ENCODE results near the gene TPD52L1. TPM values are rescaled to one million over a fixed set of nuclear protein-coding genes. Genes with fewer than 3 reads are reported as not detected.
"Not testable (repeated sequence)": the region's sequence is repeated elsewhere in the genome, so short reads cannot be mapped to it uniquely, and the experiment has no call there.

TPD52L1 gene, protein sequence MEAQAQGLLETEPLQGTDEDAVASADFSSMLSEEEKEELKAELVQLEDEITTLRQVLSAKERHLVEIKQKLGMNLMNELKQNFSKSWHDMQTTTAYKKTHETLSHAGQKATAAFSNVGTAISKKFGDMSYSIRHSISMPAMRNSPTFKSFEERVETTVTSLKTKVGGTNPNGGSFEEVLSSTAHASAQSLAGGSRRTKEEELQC
- polyA plus RNA-seq (2013, experiment 1 of 2; ENCODE audit: insufficient read length), result 54.9 TPM
- polyA plus RNA-seq (2013, experiment 2 of 2; ENCODE audit: insufficient read length), result 54.0 TPM

DNA sequence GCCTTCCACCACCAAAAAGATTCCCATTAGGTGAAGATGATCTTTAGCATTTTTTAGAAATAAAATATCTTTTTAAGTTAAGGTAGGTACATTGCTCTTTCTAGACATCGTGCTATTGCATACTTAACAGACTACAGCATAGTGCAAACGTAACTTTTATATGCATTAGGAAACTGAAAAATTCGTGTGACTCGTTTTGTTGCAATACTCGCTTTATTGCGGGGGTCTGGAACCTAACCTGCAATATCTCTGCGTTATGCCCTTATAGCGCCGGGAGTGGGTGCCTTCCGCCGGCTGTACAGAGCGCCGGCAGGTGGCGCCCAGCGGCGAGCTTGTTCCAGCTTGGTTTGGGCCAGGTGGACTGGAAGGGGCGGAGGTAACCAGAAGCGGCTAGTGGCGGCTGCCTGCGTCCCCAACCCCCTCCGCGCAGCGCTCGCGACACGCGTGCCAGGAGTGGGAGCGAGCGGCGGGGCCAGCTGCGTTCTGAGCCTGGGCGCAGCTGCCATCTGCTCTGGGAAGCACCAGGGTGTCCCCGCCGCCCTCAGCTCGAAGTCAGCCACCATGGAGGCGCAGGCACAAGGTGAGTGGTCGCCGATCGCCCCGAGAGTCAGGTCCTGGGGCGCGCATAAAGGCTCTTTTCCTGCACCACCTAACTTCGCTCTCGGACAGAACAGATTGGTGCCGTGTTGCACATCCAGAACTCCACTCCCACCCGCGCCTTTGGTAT, at the start of gene TPD52L1:
TPD52L1 (plus strand) TSS at position 383 of the 727 bp plus-strand sequence; CDS start at position 562, 179 bp downstream.
- peak; percentile 70 for DNase-seq

- peak; percentile 89 for DNase-seq
Observed at GRCh38 chr6:125104425-125104824, 49.1 kb upstream of the TPD52L1 start.

GRCh38 chr6:125107048-125107447, 46.5 kb upstream of the TPD52L1 start:
- no peak for DNase-seq

GRCh38 chr6:125107896-125108295, 45.7 kb upstream of the TPD52L1 start:
- DNase-seq, result no peak

GRCh38 chr6:125110056-125110455, 43.5 kb upstream of the TPD52L1 start:
- no peak for DNase-seq

- no peak for DNase-seq
Observed at GRCh38 chr6:125111219-125111983, 42.2 kb upstream of the TPD52L1 start.

GRCh38 chr6:125112934-125113333, 40.6 kb upstream of the TPD52L1 start:
- DNase-seq, result no peak

GRCh38 chr6:125114248-125114858, 39.2 kb upstream of the TPD52L1 start:
- peak; percentile 70 for DNase-seq

DNA sequence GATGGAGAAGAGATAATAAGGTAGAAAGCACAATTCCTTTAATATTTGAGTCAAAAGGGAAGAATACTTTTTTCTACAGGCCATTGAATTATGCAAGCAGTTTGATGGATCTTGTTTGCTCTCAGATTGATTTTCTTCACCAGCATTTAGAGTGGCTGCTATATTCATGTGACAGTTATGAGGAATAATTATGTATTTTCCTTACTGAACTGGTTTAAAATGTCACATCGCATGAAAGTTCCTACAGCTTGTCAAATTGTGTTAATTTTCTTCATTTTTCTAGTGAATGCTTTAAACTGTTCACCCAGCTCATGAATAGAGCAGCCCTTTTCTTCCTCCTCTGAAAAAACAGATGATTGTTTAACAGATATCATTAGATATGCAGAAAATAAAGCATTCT, 37.4 kb upstream of the TPD52L1 start:
- no peak for DNase-seq

DNA sequence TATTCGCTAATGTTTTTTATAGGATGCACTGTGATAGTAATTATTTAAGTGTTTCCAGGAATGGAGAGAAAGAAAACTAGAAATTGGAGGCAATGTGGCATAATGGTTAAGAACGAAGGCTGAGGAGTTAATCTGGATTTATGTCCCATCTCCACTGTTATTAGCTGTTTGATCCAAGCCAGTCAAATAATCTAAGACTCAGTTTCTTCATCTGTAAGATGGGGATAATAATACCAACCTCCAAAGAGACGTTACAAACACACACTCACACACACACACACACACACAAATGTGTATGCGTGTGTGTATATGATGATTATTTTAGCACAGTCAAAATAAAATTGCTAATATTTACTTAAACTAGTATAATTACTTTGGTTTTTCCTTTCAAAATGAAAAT, 36.9 kb upstream of the TPD52L1 start:
- no peak for DNase-seq

- no peak for DNase-seq
Observed at GRCh38 chr6:125117818-125118217, 35.8 kb upstream of the TPD52L1 start.

DNA sequence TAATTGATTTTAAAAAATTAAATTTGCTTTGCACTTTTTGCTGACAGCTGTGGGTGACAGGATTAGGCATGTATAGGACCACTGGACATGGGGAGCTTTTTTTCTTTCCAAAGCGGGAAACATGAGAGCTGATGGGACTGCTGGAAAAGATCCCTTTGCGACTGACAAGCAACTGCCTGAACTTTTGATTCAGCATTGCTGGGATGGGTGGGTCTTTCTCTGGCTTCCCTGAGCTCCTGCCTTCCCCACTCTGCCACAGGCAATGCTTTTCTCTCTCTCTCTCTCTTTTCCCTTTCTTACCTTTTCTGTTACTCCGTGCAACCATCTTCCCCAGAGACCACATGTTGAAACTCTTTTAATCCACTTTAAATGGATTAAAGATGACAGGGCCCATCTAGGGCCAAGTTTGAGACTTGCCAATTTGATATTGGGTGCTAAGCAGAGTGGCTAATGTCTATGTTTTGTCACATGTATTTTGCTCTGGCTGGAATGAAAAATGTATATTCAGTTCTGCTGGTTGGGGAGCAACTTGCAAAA, 33.5 kb upstream of the TPD52L1 start:
- no peak for DNase-seq

DNA sequence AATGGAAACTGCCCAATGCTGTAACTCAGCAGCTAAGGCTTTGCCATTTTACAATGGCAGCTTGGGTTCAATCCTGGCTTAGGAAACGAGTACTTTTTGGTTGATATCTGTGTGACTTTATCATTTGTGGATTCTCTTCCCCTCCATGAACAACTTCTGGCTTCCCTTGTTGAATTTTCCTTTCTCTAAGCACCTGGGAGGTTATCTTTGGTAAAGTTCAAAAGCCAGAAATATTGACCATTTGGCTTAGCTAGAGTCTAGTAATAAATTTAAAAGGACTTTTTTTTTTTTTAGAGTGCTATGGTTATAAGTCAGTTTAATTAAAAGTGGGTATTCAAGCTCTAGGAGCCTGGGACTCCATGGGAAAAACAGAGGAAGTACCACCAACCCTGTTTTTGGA, 31.7 kb upstream of the TPD52L1 start:
- DNase-seq, result no peak

DNA sequence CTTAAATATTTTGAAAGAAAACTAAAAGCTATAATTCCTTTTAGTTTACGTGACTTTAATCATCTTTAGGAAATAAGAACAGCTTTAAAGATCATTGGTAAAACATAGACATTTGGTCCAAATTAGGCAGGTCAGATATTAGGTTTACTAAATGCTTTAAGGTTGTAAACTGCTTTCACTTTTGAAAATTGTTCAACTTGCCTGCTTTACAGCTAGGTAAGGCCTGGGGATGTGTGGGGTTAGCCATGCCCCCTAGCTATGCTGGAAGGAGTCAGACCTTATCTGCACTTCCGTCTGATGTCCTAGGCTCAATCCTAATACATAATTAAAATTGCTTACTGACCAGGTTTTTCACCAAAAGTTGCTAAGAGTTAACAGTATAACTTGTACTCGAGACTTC, 30.5 kb upstream of the TPD52L1 start:
- DNase-seq, result no peak

DNA sequence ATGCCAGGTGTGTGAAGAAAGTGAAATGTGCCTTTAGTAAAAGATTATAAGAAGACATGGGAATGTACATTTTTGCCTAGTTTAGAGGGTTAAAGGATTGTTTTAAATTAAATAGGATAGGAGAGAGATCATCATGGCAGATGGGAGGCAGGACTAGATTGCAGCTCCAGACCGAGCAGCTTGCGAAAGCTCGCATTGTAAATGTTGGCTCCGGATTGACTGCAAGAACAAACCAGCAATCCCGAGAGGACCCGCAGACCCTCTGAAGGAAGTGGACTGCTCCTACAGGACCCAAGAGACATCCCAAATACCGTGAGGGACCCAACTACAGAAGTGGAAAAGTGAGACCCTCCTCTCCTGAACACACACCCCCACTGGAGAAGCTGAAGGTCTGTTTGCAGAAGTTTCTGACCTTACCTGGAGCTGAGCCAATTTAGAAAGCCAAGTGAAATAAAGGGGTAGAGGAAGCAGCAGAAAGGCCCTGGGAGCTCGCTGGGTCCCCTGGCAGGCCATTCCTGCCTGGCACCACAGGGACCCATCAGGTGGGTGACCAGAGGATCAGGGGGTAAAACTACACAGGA, 30.0 kb upstream of the TPD52L1 start:
- no peak for DNase-seq

DNA sequence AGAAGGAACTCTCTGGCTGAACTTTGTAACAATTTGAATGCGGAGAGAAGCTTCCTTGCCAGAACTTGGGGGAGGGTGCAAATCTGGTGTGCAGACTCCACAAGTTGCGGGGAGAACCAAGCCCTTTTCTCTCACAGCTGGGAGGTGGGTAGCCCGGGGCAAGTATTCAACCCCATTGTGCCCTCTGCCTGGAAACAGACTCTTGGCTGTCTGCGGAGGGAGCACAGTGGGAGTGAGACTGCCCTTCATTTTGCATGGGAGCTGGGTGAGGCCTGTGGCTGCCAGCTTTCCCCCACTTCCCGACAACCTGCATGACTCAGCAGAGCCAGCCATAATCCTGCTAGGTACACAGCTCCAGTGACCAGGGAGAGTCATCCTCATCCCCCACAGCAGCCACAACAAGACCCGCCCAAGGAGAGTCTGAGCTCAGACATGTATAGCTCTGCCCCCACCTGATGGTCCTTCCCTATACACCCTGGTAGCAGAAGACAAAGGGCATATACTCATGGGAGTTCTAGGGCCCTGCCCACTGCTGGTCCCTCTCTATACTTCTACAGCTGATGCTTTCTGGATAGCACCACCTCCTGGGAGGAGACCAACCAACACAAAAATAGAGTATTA, 29.4 kb upstream of the TPD52L1 start:
- peak; percentile 29 for DNase-seq

DNA sequence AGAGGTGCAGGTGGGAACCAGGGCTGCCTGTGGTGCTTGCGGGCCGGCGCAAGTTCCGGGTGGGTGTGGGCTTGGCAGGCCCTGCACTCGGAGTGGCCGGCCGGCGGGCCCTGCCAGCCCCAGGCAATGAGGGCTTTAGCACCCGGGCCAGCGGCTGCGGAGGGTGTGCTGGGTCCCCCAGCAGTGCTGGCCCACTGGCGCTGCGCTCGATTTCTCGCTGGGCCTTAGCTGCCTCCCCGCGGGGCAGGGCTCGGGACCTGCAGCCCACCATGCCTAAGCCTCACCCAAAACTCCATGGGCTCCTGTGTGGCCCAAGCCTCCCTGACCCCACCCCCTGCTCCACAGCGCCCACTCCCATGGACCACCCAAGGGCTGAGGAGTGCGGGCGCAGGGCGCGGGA, 27.7 kb upstream of the TPD52L1 start:
- DNase-seq, result not testable (repeated sequence)

DNA sequence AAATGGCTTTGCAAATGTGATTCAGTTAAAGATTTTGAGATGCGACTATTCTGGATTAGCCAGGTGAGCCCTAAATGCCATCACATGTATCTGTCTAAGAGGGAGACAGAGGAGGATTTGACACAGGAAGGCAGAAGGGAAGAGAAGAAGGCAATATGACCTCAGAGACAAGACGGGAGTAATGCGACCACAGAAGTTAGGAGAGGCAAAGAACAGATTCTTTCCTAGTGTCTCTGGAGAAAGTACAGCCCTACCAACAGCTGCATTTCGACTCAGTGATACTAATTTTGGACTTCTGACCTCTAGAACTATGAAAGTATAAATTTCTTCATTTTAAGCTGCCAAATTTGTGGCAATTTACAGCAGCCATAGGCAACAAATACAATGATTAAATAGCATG, 24.2 kb upstream of the TPD52L1 start:
- no peak for DNase-seq

DNA sequence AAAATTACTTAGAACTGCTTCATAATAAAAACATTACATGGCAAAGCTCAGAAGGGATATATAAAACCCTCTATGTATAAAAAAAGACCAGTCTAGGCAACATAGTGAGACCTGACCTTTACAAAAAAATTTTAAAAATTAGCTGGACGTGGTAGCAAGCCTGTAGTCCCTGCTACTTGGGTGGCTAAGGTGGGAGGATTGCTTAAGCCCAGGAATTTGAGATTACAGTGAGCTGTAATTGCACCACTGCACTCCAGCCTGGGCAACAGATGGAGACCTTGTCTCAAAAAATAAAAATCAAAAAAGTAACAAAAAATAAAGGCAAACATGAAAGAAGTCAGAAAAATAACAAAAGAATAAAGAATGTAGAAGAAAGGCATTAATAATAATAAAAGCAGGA, 21.5 kb upstream of the TPD52L1 start:
- no peak for DNase-seq

DNA sequence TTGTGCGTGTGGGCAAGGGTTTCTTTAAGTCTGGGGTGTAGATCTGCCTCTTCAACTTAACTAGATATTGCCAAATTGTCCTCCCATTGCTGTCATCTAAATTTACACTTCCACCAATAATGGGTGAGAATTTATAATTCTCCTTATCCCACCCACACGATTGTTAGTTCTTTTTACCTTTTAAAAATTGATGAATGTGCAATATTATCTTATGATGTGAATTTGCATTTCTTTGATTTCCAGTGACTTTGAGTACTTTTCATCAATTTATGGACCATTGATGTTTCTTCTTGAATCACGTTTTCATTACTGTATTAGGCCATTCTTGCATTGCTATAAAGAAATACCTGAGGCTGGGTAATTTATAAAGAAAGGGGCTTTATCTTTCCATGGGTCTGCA, 17.2 kb upstream of the TPD52L1 start:
- no peak for DNase-seq

- DNase-seq, result no peak
Observed at GRCh38 chr6:125138083-125138482, 15.5 kb upstream of the TPD52L1 start.

- DNase-seq, result peak; percentile 83
Observed at GRCh38 chr6:125140808-125141207, 12.8 kb upstream of the TPD52L1 start.
